GM13977 (cell line): ENCODE data around the gene TRIM2.

ENCODE experiments used
- DNase-seq: peaks from one replicate; pipeline ENCODE4 v3.0.0; 2012; ENCODE audit warnings: low spot score
- CTCF ChIP-seq: IDR thresholded peaks from 2 replicates; pipeline ENCODE4 v1.5.1; 2012; ENCODE audit warnings: mild to moderate bottlenecking, control low read depth; ENCODE audit not compliant: insufficient read depth; ENCODE audit errors: extremely low read depth, missing control alignments
- in situ Hi-C: fragments of 300-500 bp; cut with MboI; formaldehyde crosslinking; loops from one replicate; pipeline ENCODE4 v1.12.0; 2022; ENCODE audit warnings: low sequenced_read_pairs, low pct_unique_long_range_greater_than_20kb, mixed read lengths, inconsistent platforms; ENCODE audit not compliant: unreplicated experiment

The TRIM2 gene

DNA sequence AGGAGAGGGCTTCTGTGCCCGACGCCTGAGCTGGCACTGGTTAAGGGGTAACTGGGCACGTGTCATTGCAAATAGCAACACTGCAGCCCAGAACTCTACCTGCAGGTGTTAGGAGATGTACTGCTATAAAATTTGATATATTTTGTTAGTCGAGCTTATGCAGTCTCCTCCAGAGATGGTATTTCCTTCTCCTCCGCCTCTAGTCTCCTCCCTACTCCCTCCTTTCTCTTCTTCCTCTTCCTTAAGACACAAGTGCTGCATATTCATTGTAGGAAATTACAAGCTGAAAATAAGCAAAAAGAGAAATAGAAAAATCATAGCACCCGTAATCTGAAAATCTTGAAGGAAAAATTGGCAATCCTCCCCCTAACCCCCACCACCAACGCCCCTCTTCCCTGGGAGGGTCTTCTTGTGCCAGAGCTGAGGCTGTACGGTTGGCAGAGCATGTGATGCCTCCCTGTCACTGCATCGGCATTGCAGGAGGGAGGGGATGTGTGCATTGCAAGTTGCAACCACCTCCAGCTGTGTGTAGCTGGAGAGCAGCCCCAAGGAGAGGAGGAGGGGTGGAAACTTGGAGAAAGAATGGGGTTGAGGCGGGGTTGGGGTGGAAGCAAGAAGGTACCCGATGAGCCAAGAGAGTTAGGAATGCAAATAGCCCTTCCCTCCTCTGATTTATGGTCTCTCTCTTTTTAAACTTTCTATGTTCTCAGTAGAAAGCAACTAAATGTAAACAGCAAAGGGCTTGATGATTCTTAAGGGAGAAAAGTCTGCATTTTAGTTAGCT is 92.0 kb downstream of the TRIM2 start:
- in situ Hi-C loops, result no loop called here
- TF ChIP-seq CTCF, result no peak
- DNase-seq, result no peak

DNA sequence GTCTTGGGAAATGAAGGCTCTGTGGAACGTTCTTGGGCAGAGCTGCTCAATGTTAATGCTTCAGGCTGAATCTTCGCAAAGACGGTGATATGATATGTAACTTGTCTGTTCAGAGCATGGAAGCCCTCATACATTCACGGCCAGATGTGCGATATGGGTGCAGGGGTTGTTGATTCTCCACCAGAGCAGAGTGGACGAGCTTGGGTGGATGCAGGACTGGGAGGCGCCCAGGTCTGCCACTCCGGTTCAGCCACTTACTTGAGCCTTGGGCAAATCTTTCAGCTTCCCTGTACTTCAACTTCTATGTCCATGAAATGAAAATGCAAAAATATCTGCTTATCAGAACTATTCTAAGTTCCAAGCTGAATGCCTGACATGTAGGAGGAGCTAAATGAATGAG is 92.9 kb downstream of the TRIM2 start:
- DNase-seq, result no peak
- no peak for TF ChIP-seq CTCF
- in situ Hi-C loops, result no loop called here

DNA sequence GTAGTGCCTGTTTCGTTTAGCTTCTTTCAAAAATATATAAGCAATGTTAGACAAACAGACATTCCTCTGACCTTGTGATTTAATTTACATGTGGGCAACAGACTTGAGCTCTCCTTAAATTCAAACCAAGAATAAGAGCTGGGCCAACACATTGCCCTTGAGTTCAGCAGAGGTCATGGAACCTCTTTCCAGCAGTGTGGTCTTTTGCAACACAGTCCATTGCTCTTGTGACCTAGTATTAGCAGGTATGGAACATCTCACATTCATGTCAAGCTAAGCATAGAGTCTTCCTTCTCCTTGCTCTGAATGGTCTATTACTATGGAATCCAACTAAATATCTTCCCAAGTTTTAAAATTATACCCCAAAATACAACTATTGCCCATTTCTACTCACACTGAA is 106.5 kb downstream of the TRIM2 start:
- TF ChIP-seq CTCF, result no peak
- in situ Hi-C loops, result loop anchor here (25.0 kb wide), 1 partner anchor 473 kb away; no protein-coding TSS in a partner anchor
- no peak for DNase-seq

DNA sequence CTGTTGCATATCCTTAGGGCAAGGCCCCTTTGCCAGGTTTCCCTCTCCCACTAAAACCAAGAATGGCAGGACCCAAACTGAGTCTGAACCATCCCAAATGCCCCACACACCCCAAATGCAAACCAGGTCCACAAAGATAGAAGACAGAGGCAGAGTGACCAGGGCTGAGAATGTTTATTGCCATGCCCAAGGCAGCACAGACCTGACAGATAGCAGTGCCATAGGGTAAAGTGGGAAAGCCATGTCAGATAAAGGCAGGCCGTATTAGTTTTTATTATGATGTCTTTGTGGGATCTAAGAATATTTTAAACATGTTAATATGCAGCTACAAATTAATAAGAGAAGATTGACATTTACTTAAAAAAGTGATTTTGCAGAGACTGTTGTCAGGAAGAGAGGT is 110.7 kb downstream of the TRIM2 start:
- no peak for DNase-seq
- in situ Hi-C loops, result loop anchor here (25.0 kb wide), 1 partner anchor 478 kb away; no protein-coding TSS in a partner anchor
- no peak for TF ChIP-seq CTCF

DNA sequence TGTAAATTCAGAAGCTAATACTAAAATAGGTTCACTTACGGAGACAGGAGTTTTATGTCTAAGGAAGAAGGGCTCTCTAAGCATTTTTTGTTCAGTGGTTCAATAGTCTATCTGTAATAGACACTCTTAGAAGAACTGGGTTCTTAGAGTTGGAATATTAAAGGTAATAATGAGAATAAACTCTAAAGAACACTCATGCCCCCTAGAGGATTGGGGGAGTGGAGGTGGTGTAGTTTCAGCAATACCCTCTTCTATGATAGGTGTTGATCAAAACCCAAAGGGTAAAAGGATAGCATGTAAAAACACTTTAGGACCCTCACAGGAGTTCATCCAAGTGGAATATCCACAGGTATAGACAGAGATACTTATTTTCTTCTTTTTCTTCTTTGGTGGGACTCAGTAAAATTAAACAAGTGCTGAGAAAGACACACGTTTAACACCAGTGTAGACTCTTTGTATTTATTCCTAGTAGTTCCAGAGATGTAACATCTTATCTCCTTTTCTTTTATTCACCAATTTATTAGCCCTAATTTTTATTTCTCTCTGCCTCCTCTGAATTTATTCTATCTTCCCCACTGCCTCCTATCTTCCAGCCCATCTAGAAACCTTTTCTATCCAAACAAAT is 114.6 kb downstream of the TRIM2 start:
- in situ Hi-C loops, result loop anchor here (25.0 kb wide), 1 partner anchor 482 kb away; no protein-coding TSS in a partner anchor
- peak; percentile 58 for DNase-seq
- TF ChIP-seq CTCF, result peak; percentile 62

DNA sequence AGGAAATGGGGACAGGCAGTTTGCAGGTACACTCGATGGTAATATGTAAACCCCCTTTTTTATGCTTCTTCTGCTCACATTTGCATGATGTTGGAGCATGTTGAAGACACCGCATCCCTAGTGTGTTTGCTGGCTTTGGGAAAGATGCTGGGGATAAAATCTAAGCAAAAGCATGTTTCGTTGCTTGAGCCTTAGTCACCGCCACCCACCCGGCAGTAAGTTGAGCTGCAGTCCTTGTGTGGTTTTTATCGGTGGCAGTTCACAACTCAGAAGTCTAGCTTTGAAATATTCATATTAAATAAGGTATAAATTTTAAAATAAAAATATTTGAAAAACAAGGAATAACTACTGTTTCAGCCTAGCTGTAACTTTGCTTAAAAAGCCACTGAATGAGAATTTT is 118.5 kb downstream of the TRIM2 start:
- no peak for TF ChIP-seq CTCF
- DNase-seq, result no peak
- in situ Hi-C loops, result loop anchor here (25.0 kb wide), 1 partner anchor 485 kb away; no protein-coding TSS in a partner anchor
